Mesendoderm (in vitro differentiated cells): ENCODE measurements around the gene SAA4.
"Not testable (repeated sequence)": the region's sequence is repeated elsewhere in the genome, so short reads cannot be mapped to it uniquely, and the experiment has no call there.

Experiments
- DNase-seq: peaks from one replicate; pipeline ENCODE4 v3.0.0; 2013
- H2AK5ac ChIP-seq: 2 replicates; pipeline ENCODE4 v1.6.1; 2013; ENCODE audit warnings: low read length, inconsistent platforms
- H2BK120ac ChIP-seq: 2 replicates; pipeline ENCODE4 v1.6.1; 2013; ENCODE audit warnings: low read depth, mild to moderate bottlenecking, low read length, moderate library complexity, mixed read lengths
- H2BK15ac ChIP-seq: replicated peaks from 2 replicates; pipeline ENCODE4 v1.6.1; 2013; ENCODE audit warnings: low read depth, mild to moderate bottlenecking, moderate library complexity
- H2BK5ac ChIP-seq: 2 replicates; pipeline ENCODE4 v1.6.1; 2013; ENCODE audit warnings: low read length, inconsistent platforms
- H3K18ac ChIP-seq: 2 replicates; pipeline ENCODE4 v1.6.1; 2013; ENCODE audit warnings: mild to moderate bottlenecking, low read length, mixed read lengths
- H3K23ac ChIP-seq: one replicate; pipeline ENCODE4 v1.6.1; 2013; ENCODE audit warnings: low read length
- H3K27ac ChIP-seq: 2 replicates; pipeline ENCODE4 v1.5.1; 2013; ENCODE audit warnings: low read depth, mild to moderate bottlenecking, inconsistent platforms, low read length, moderate library complexity
- H3K27me3 ChIP-seq: 2 replicates; pipeline ENCODE4 v1.6.1; 2013; ENCODE audit warnings: low read length, control low read depth, mild to moderate bottlenecking, inconsistent platforms; ENCODE audit not compliant: insufficient read depth, poor library complexity
- H3K36me3 ChIP-seq: 2 replicates; pipeline ENCODE4 v1.6.1; 2013; ENCODE audit warnings: low read length, inconsistent platforms; ENCODE audit not compliant: control insufficient read depth, insufficient read depth
- H3K4ac ChIP-seq: one replicate; pipeline ENCODE4 v1.6.1; 2013; ENCODE audit warnings: low read depth, mild to moderate bottlenecking, low read length, moderate library complexity
- H3K4me1 ChIP-seq: 2 replicates; pipeline ENCODE4 v1.6.1; 2013; ENCODE audit warnings: low read depth, low read length, inconsistent platforms; ENCODE audit not compliant: control insufficient read depth
- H3K4me2 ChIP-seq: 2 replicates; pipeline ENCODE4 v1.6.1; 2013; ENCODE audit warnings: low read length
- H3K4me3 ChIP-seq: 2 replicates; pipeline ENCODE4 v1.5.1; 2013; ENCODE audit warnings: mild to moderate bottlenecking, low read length
- H3K56ac ChIP-seq: one replicate; pipeline ENCODE4 v1.6.1; 2013; ENCODE audit warnings: low read length
- H3K79me1 ChIP-seq: 2 replicates; pipeline ENCODE4 v1.6.1; 2013; ENCODE audit warnings: low read length, inconsistent platforms
- H3K79me2 ChIP-seq: 2 replicates; pipeline ENCODE4 v1.6.1; 2013; ENCODE audit warnings: mild to moderate bottlenecking, low read length; ENCODE audit not compliant: control insufficient read depth, insufficient read depth
- H3K9ac ChIP-seq: 2 replicates; pipeline ENCODE4 v1.6.1; 2013; ENCODE audit warnings: low read length, inconsistent platforms
- H4K5ac ChIP-seq: one replicate; pipeline ENCODE4 v1.6.1; 2013; ENCODE audit warnings: low read length
- H4K8ac ChIP-seq: one replicate; pipeline ENCODE4 v1.6.1; 2013; ENCODE audit warnings: low read depth, mild to moderate bottlenecking, control low read depth, low read length, moderate library complexity
- WGBS: extraction: QIAGEN DNeasy Blood & Tissue Kit; methylation state at CpG from one replicate; pipeline ENCODE4 v1.1.7; 2013; ENCODE audit warnings: low lambda C conversion rate, missing lambda C conversion rate; ENCODE audit not compliant: insufficient coverage; ENCODE audit errors: extremely low coverage; 5-methylcytosine and 5-hydroxymethylcytosine counted together

The SAA4 gene

DNA sequence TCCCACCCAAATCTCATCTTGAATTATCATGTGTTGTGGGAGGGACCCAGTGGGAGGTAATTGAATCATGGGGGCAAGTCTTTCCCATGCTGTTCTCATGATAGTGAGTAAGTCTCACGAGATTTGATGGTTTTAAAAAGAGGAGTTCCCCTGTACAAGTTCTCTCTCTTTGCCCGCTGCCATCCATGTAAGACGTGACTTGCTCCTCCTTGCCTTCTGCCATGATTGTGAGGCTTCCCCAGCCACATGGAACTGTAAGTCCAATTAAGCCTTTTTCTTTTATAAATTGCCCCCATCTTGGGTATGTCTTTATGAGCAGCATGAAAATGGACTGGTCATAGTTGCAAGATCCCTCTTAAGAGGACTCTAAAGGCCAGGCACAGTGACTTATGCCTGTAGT, 38.9 kb downstream of the SAA4 start:
- H3K27ac ChIP-seq, H3K4me1 ChIP-seq, H3K4ac ChIP-seq, H2BK120ac ChIP-seq, H3K4me2 ChIP-seq, H3K9ac ChIP-seq, H4K5ac ChIP-seq, H3K27me3 ChIP-seq, H3K4me3 ChIP-seq, H3K36me3 ChIP-seq, H2BK15ac ChIP-seq, H3K79me1 ChIP-seq, H3K56ac ChIP-seq, DNase-seq, H3K18ac ChIP-seq, H2AK5ac ChIP-seq, H3K23ac ChIP-seq, H2BK5ac ChIP-seq, H4K8ac ChIP-seq, H3K79me2 ChIP-seq: not testable (repeated sequence)
- no CpG with 5 or more reads among the region's 3 CpGs for WGBS

DNA sequence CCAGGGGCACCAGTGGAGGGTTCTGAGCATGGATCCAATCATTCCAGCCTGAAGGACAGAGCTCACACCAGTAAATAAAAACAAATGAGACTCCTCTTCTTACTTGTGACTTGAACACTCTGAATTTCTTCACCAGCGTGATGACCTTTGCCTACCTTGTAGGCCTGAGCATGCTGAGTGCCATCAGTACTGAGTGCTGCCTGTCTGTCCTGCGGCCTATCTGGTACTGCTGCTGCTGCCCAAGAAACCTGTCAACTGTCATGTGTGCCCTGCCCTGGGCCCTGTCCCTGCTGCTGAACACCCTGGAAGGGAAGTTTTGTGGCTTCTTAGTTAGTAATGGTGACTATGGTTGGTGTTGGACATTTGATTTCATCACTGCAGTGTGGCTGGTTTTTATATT, 40.1 kb downstream of the SAA4 start:
- Histone ChIP-seq H3K4me3 (no peak overlapping the region), H3K27ac (no peak overlapping the region), H2BK15ac (no peak overlapping the region), H3K9ac (no peak overlapping the region), H3K27me3 (no peaks in the 10 kb centered on the region), H2BK120ac (no peak overlapping the region), H4K8ac (no peak overlapping the region), H3K79me2 (no peaks in the 10 kb centered on the region), H3K4ac (no peak overlapping the region), H4K5ac (no peak overlapping the region), H3K23ac (no peak overlapping the region), H2BK5ac (no peak overlapping the region), H2AK5ac (no peak overlapping the region), H3K56ac (no peak overlapping the region), H3K79me1 (no peaks in the 10 kb centered on the region), H3K4me2 (no peak overlapping the region), H3K18ac (no peak overlapping the region), H3K4me1 (no peaks in the 10 kb centered on the region), H3K36me3 (no peaks in the 10 kb centered on the region)
- no peak for DNase-seq
- no CpG with 5 or more reads among the region's 2 CpGs for WGBS

DNA sequence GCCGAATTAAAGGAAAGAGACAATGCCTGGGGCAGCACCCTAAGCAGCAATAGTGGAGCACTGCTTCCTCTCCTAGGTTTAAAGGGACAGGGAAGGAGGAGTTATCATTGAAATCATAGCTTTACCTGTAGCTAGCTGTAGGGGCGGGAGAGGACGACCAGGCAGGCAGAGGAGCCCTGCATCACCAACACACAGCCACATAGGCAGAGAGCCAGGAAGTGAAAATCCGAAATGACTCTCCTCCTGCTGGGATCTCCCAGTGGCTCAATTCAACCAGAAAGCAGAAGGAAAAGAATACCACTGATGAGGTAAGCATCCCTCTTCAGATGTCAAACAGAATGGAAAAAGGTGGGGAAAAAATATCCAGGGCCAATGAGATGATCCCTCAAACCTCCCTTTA, 43.6 kb downstream of the SAA4 start:
- no peaks in the 10 kb centered on the region for H3K27me3 ChIP-seq
- H2BK5ac ChIP-seq, result no peak overlapping the region
- H2BK15ac ChIP-seq, result no peak overlapping the region
- H3K56ac ChIP-seq, result no peak overlapping the region
- H3K27ac ChIP-seq, result no peak overlapping the region
- H3K9ac ChIP-seq, result no peak overlapping the region
- no peaks in the 10 kb centered on the region for H3K79me1 ChIP-seq
- H4K8ac ChIP-seq, result no peak overlapping the region
- peak; percentile 79 for DNase-seq
- no CpG with 5 or more reads among the region's 4 CpGs for WGBS
- H3K4me1 ChIP-seq, result no peaks in the 10 kb centered on the region
- H3K4me3 ChIP-seq, result no peak overlapping the region
- no peak overlapping the region for H3K4me2 ChIP-seq
- H3K4ac ChIP-seq, result no peak overlapping the region
- no peak overlapping the region for H2BK120ac ChIP-seq
- H3K36me3 ChIP-seq, result no peaks in the 10 kb centered on the region
- no peak overlapping the region for H2AK5ac ChIP-seq
- H4K5ac ChIP-seq, result no peak overlapping the region
- H3K18ac ChIP-seq, result no peak overlapping the region
- H3K79me2 ChIP-seq, result no peaks in the 10 kb centered on the region
- no peak overlapping the region for H3K23ac ChIP-seq

DNA sequence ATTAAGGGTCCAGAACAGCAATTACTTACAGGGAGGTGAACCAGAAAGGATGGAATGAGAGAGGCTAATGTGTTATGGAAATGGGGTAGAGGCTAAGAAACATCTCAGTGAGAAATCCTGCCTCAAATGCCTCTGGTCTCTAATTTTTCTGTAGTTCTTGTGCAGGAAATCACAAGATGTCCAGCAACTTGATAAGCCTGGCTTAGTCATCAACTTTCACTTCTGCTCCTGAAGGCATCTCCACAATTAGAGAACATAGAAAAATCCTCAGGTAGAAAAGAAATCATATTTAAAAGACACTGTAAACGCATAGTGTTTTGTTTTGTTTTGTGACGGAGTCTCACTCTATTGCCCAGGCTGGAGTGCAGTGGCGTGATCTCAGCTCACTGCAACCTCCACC, 45.2 kb downstream of the SAA4 start:
- H3K4me2 ChIP-seq, result no peak overlapping the region
- no peak overlapping the region for H2BK15ac ChIP-seq
- H3K4ac ChIP-seq, result no peak overlapping the region
- no peak overlapping the region for H3K18ac ChIP-seq
- WGBS, result no CpG with 5 or more reads among the region's 3 CpGs
- no peaks in the 10 kb centered on the region for H3K4me1 ChIP-seq
- H3K9ac ChIP-seq, result no peak overlapping the region
- H3K27me3 ChIP-seq, result no peaks in the 10 kb centered on the region
- H3K27ac ChIP-seq, result no peak overlapping the region
- no peak overlapping the region for H4K8ac ChIP-seq
- H3K23ac ChIP-seq, result no peak overlapping the region
- no peak for DNase-seq
- no peaks in the 10 kb centered on the region for H3K79me2 ChIP-seq
- no peaks in the 10 kb centered on the region for H3K36me3 ChIP-seq
- no peak overlapping the region for H2AK5ac ChIP-seq
- no peaks in the 10 kb centered on the region for H3K79me1 ChIP-seq
- no peak overlapping the region for H2BK120ac ChIP-seq
- no peak overlapping the region for H3K4me3 ChIP-seq
- no peak overlapping the region for H4K5ac ChIP-seq
- no peak overlapping the region for H2BK5ac ChIP-seq
- no peak overlapping the region for H3K56ac ChIP-seq

DNA sequence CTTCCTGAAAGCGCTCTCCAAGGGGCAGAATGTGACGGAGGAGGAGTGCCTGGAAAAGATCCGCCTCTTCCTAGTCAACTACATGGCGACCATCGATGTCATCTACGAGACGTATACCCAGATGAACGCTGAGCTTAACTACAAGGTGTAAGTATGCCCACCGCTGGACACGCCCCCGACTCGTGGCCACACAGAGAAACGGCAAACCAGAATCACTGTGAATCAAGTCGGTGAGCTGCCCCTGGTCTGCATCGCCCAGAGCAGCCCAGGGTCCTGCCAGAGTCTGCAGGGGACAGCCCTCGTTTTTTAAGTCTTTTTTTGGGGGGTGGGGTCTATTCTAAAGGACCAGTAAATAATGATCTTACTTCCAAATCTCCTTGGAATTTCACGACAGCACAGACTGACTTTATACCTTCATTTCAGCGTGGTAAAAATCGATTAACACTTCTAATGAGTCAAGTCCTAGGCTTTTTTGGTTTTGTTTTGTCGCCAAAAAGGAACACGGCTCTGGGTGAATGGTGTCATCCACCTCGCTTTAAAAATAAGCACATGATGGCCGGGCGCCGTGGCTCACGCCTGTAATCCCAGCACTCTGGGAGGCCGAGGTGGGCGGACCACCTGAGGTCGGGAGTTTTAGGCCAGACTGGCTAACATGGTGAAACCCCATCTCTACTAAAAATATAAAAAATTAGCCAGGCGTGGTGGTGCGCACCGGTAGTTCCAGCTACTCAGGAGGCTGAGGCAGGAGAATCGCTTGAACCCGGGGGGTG, 46.9 kb downstream of the SAA4 start:
- no CpG with 5 or more reads among the region's 34 CpGs for WGBS
- not testable (repeated sequence) for H3K4me1 ChIP-seq

DNA sequence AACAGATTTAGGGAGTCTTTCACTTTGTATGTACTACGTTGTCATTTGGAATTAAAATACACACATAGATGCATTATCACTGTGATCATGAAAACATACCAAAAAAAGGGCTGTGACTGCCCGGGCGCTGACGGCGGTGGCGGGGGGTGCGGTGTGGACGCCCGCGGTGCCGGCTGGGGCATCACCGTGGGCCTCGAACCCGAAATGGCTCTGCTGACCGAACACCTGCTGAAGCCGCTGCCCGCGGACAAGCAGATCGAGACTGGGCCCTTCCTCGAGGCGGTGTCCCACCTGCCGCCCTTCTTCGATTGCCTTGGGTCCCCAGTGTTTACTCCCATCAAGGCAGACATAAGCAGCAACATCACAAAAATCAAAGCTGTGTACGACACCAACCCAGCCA, 47.8 kb downstream of the SAA4 start:
- Histone ChIP-seq H3K23ac (no peak overlapping the region), H4K5ac (no peak overlapping the region), H3K9ac (no peak overlapping the region), H2AK5ac (no peak overlapping the region), H3K27me3 (no peaks in the 10 kb centered on the region), H3K27ac (no peak overlapping the region), H2BK5ac (no peak overlapping the region), H3K4me1 (no peaks in the 10 kb centered on the region), H4K8ac (no peak overlapping the region), H3K4ac (no peak overlapping the region), H3K79me2 (no peaks in the 10 kb centered on the region), H3K79me1 (no peaks in the 10 kb centered on the region), H2BK15ac (no peak overlapping the region), H3K56ac (no peak overlapping the region), H3K4me2 (no peak overlapping the region), H2BK120ac (no peak overlapping the region), H3K4me3 (no peak overlapping the region), H3K36me3 (no peaks in the 10 kb centered on the region), H3K18ac (no peak overlapping the region)
- DNase-seq, result no peak
- no CpG with 5 or more reads among the region's 24 CpGs for WGBS

More for the DNA sequence above, 46.9 kb downstream of the SAA4 start:
- H4K5ac ChIP-seq, DNase-seq, H2BK5ac ChIP-seq, H3K23ac ChIP-seq, H3K79me1 ChIP-seq, H3K4me2 ChIP-seq, H4K8ac ChIP-seq, H3K56ac ChIP-seq, H3K9ac ChIP-seq, H2BK120ac ChIP-seq, H2AK5ac ChIP-seq, H2BK15ac ChIP-seq, H3K18ac ChIP-seq, H3K79me2 ChIP-seq, H3K27me3 ChIP-seq, H3K4me3 ChIP-seq, H3K4ac ChIP-seq, H3K27ac ChIP-seq, H3K36me3 ChIP-seq: not testable (repeated sequence)
